HepG2 (cell line): Measurements from ENCODE around the gene AK9. TPM values are rescaled to one million over a fixed set of nuclear protein-coding genes. Genes with fewer than 3 reads are reported as not detected.

Experiments used
- ATAC-seq: fragments of 200-7000 bp; cut with Tn5 transposase; 3 replicates; pipeline ENCODE4 v1.9.1; 2020; ENCODE audit warnings: mild to moderate bottlenecking, moderate library complexity
- BruUV-seq: library from RNA; stranded (reverse); fragments of 400-500 nt; replicated peaks from 2 replicates; lab custom pipeline; 2021; lab: Mats Ljungman, UMichigan
- CTCF ChIA-PET: fragments of 300-600 bp; formaldehyde crosslinking; extraction: SDS; loops from one replicate; lab custom pipeline; 2021; ENCODE audit warnings: low total read pairs, inconsistent platforms, low intra/inter-chr PET ratio; lab: Yijun Ruan, JAX
- POLR2A ChIA-PET: fragments of 350-600 bp; sonication (Branson Sonifier 250); formaldehyde crosslinking; loops from one replicate; lab custom pipeline; 2020; ENCODE audit warnings: antibody characterized with exemption, inconsistent platforms; lab: Yijun Ruan, JAX
- DNase-seq: peaks from one replicate; pipeline ENCODE4 v3.0.0-alpha.2; 2015; ENCODE audit warnings: low spot score
- FAIRE-seq: peaks from 3 replicates; lab custom pipeline; 2011; peaks lifted over from hg19 to GRCh38; lab: Jason Lieb, UNC
- H2AFZ ChIP-seq: one replicate; pipeline ENCODE4 v1.6.1; 2011; ENCODE audit warnings: low read length, inconsistent platforms
- H3K27ac ChIP-seq: fragments of 300-600 bp; 3 replicates; pipeline ENCODE4 v1.8.0; 2011; ENCODE audit warnings: mixed run types, mild to moderate bottlenecking, mixed read lengths, low read length, inconsistent platforms; ENCODE audit not compliant: insufficient read depth; ENCODE audit errors: extremely low read length
- H3K27me3 ChIP-seq, 2 experiments: fragments of 200-600 bp in 1 of 2; 2 replicates in 1 of 2; 3 replicates in 1 of 2; pipeline versions ENCODE4 v1.6.0 to v1.8.0; 2011; ENCODE audit warnings: low read length in 2 of 2, mild to moderate bottlenecking in 2 of 2, moderate library complexity in 2 of 2, inconsistent platforms in 1 of 2; ENCODE audit not compliant: insufficient read depth in 2 of 2, control insufficient read depth in 1 of 2
- H3K36me3 ChIP-seq, 2 experiments: fragments of 200-600 bp in 1 of 2; replicated peaks in 1 of 2; 2 replicates in 1 of 2; 3 replicates in 1 of 2; pipeline versions ENCODE4 v1.5.1 to v1.8.0; 2011; ENCODE audit warnings: low read length in 2 of 2, inconsistent platforms in 1 of 2; ENCODE audit not compliant: insufficient read depth in 2 of 2, control insufficient read depth in 1 of 2
- H3K4me1 ChIP-seq: 2 replicates; pipeline ENCODE4 v1.5.1; 2012; ENCODE audit warnings: low read length, inconsistent platforms; ENCODE audit not compliant: insufficient read depth
- H3K4me2 ChIP-seq: 2 replicates; pipeline ENCODE4 v1.6.0; 2011; ENCODE audit warnings: low read depth, low read length, inconsistent platforms
- H3K4me3 ChIP-seq, 3 experiments: fragments of 200-600 bp in 1 of 3; sonication (generic), shearing (Covaris generic) in 1 of 3; replicated peaks in 1 of 3; 2 replicates each; pipeline ENCODE4 v1.5.1; 2011 to 2016; ENCODE audit warnings: low read length in 3 of 3, inconsistent platforms in 2 of 3, low read depth in 2 of 3, mild to moderate bottlenecking in 2 of 3, control low read depth in 1 of 3, mixed read lengths in 1 of 3; ENCODE audit not compliant: insufficient read depth in 1 of 3
- H3K79me2 ChIP-seq: one replicate; pipeline ENCODE4 v1.6.1; 2011; ENCODE audit warnings: low read length, inconsistent platforms; ENCODE audit not compliant: insufficient read depth
- H3K9ac ChIP-seq: 2 replicates; pipeline ENCODE4 v1.6.0; 2011; ENCODE audit warnings: mild to moderate bottlenecking, low read depth, low read length, inconsistent platforms; ENCODE audit not compliant: insufficient read depth
- H3K9me3 ChIP-seq: 2 replicates; pipeline ENCODE4 v1.5.1; 2012; ENCODE audit warnings: mild to moderate bottlenecking, low read length
- H4K20me1 ChIP-seq: 2 replicates; pipeline ENCODE4 v1.6.0; 2011; ENCODE audit warnings: inconsistent platforms, mild to moderate bottlenecking, low read length, moderate library complexity; ENCODE audit not compliant: insufficient read depth
- MAFF ChIP-seq: IDR thresholded peaks from 2 replicates; pipeline ENCODE4 v1.6.1; 2011; ENCODE audit warnings: low read depth, low read length, improper control_type of control experiment
- MAFK ChIP-seq, 2 experiments: IDR thresholded peaks in 1 of 2; conservative IDR thresholded peaks in 1 of 2; 2 replicates each; pipeline ENCODE4 v1.6.1; 2011; ENCODE audit warnings: improper control_type of control experiment in 2 of 2, low read length in 2 of 2
- MED1 ChIP-seq: sonication (generic); formaldehyde crosslinking; IDR thresholded peaks from 2 replicates; pipeline ENCODE4 v1.4.0; 2020; ENCODE audit warnings: missing genetic modification reagents
- NFYC ChIP-seq: IDR thresholded peaks from 2 replicates; pipeline ENCODE4 v1.6.1; 2016; ENCODE audit warnings: missing genetic modification reagents, missing compliant biosample characterization
- NONO ChIP-seq, 2 experiments: fragments of 450-650 bp in 1 of 2; sonication (generic) in 1 of 2; formaldehyde crosslinking in 1 of 2; IDR thresholded peaks in 1 of 2; conservative IDR thresholded peaks in 1 of 2; 2 replicates each; pipeline versions ENCODE4 v1.6.1 to v1.8.0; 2017 to 2022; ENCODE audit warnings: mild to moderate bottlenecking in 1 of 2, missing genetic modification reagents in 1 of 2, moderate library complexity in 1 of 2
- SMARCC2 ChIP-seq: fragments of 450-650 bp; IDR thresholded peaks from 2 replicates; pipeline ENCODE4 v1.6.1; 2017; ENCODE audit warnings: antibody characterized with exemption, mild to moderate bottlenecking
- SMARCE1 ChIP-seq: fragments of 450-650 bp; IDR thresholded peaks from 2 replicates; pipeline ENCODE4 v1.6.1; 2017; ENCODE audit warnings: borderline replicate concordance
- SP1 ChIP-seq, 2 experiments: fragments of 450-650 bp in 1 of 2; sonication (generic) in 1 of 2; formaldehyde crosslinking in 1 of 2; IDR thresholded peaks; 2 replicates each; pipeline versions ENCODE4 v1.4.0 to v1.6.1; 2016 to 2020; ENCODE audit warnings: missing genetic modification reagents in 1 of 2
- U2AF2 ChIP-seq: fragments of 200-400 bp; formaldehyde crosslinking; IDR thresholded peaks from 2 replicates; pipeline ENCODE4 v1.6.1; 2017; ENCODE audit warnings: low read depth, mild to moderate bottlenecking, low read length
- ZFY ChIP-seq: sonication (generic); formaldehyde crosslinking; IDR thresholded peaks from 2 replicates; pipeline ENCODE4 v1.4.0; 2020; ENCODE audit warnings: missing genetic modification reagents
- ZFYVE20 ChIP-seq: sonication (generic); formaldehyde crosslinking; IDR thresholded peaks from 2 replicates; pipeline ENCODE4 v1.8.0; 2023; ENCODE audit warnings: low read depth, mild to moderate bottlenecking, moderate library complexity, missing genetic modification reagents, borderline replicate concordance
- ZNF510 ChIP-seq: sonication (generic); formaldehyde crosslinking; IDR thresholded peaks from 2 replicates; pipeline ENCODE4 v1.4.0; 2020; ENCODE audit warnings: low read depth, mild to moderate bottlenecking, missing genetic modification reagents
- WGBS: methylation state at CpG from one replicate; pipeline ENCODE4 v1.1.6; 2017; ENCODE audit warnings: low lambda C conversion rate; 5-methylcytosine and 5-hydroxymethylcytosine counted together
- in situ Hi-C: cut with HindIII; loops from 2 replicates; pipeline ENCODE4 v1.10.0; 2017; ENCODE audit warnings: low pct_unique_long_range_greater_than_20kb; ENCODE audit not compliant: extremely low pct_ligation_motif_present
- intact Hi-C: fragments of 100-400 bp; cut with micrococcal nuclease; formaldehyde crosslinking; loops from one replicate; pipeline ENCODE4 v1.10.0; 2022; ENCODE audit not compliant: unreplicated experiment
- polyA plus RNA-seq, 8 experiments: library from polyadenylated mRNA; depleted of rRNA in 3 of 8; stranded (reverse) in 7 of 8; unstranded in 1 of 8; fragments of >200 nt; fragmentation: Illumina TruSeq in 4 of 8; extraction: Trizol in 4 of 8; gene quantifications; 2 replicates each; pipeline versions ENCODE4 v1.2.1 to v1.2.3, GENCODE V29; 2011 to 2016; ENCODE audit warnings: low read depth in 4 of 8, missing spikeins in 1 of 8, mixed read lengths in 1 of 8; ENCODE audit not compliant: insufficient read depth in 1 of 8
- total RNA-seq, 5 experiments: library from RNA; depleted of rRNA; stranded (reverse); fragments of >200 nt; fragmentation: Illumina TruSeq; extraction: Trizol; gene quantifications; 2 replicates each; pipeline ENCODE4 v1.2.3, GENCODE V29; 2016; ENCODE audit warnings: low read depth in 1 of 5
- TF ChIP-seq, protein P1 (sequence below): sonication (generic); formaldehyde crosslinking; IDR thresholded peaks from 2 replicates; pipeline ENCODE4 v1.8.0; 2023; ENCODE audit warnings: mild to moderate bottlenecking, missing genetic modification reagents
- TF ChIP-seq, protein P2 (sequence below): sonication (generic); formaldehyde crosslinking; IDR thresholded peaks from 2 replicates; pipeline ENCODE4 v1.5.0; 2020; ENCODE audit warnings: mild to moderate bottlenecking, missing genetic modification reagents

The AK9 gene
- total and polyA plus RNA-seq, 2 of the 13 experiments (the other 11 are each of a cell fraction or from before 2014, with no cell fraction given): 3.2 to 4.8 TPM

DNA sequence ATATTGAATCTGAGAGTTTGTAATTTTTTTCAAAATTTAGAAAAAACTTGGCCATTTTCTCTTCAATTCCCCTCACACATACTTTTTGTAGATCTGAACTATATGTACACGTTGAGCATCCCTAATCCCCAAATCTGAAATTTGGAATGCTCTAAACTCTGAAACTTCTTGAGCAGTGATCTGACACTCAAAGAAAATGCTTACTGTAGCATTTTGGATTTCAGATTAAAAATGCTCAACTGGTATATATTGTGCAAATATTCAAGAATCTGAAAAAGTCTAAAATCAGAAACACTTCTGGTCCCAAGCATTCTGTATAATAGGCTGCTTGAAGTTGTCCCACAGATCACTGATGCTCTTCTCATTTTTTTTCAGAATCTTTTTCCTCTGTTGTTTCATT lies 129.2 kb downstream of the AK9 start:
- Histone ChIP-seq H3K27me3 (peaks cover 0 to 4% of the 10 kb centered on the region in 2 experiments; a peak in 1 of 5 replicates), H3K27ac (no peak overlapping the region), H3K36me3 (no peaks in the 10 kb centered on the region), H3K4me3 (no peak overlapping the region), H3K9ac (no peak overlapping the region), H3K4me2 (no peak overlapping the region), H3K4me1 (no peaks in the 10 kb centered on the region), H3K79me2 (no peaks in the 10 kb centered on the region), H3K9me3 (no peaks in the 10 kb centered on the region), H2AFZ (no peak overlapping the region), H4K20me1 (no peaks in the 10 kb centered on the region)
- ATAC-seq (no peak), DNase-seq (no peak), FAIRE-seq (no peak)
- BruUV-seq: no TSS peak
- POLR2A ChIA-PET: no interaction called here
- no peak for TF ChIP-seq MED1 (CRISPR knock-in tag)
- TF ChIP-seq MAFF: peak; percentile 68
- peak; percentile 71 to 90 for TF ChIP-seq MAFK (conservative IDR thresholded peaks at IDR 0.05 in 1 of 2, IDR thresholded peaks at IDR 0.05 in 1 of 2; ENCODE audit: low read length in 2 of 2)
- TF ChIP-seq ZNF510 (CRISPR knock-in tag): no peak
- WGBS: 0% methylated on average over 1 of the region's 1 CpG
- in situ Hi-C loops (no loop called here), intact Hi-C loops (no loop called here)
- CTCF ChIA-PET: no interaction called here

DNA sequence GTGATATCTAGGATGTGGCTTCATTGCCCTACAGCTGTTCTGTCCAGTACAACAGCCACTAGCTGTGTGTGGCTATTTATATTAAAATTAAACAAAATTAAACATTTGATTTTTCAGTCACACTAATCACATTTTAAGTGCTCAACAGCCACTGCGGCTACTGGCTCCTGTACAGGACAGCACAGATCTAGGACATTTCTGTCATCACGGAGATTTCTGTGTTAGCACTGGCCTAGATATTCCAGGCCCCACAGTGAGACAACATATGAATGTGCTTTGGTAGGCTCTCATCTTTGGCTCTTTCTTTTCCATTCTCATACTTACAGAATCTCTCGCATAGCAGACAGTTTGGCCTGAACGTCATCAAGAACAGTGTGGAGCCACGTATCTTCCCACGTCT lies 159.6 kb downstream of the AK9 start:
- no peaks in the 10 kb centered on the region for H3K79me2 ChIP-seq
- POLR2A ChIA-PET: no interaction called here
- BruUV-seq: no TSS peak
- no peak overlapping the region for H3K9ac ChIP-seq
- no peak for ATAC-seq
- no peaks in the 10 kb centered on the region for H3K36me3 ChIP-seq
- H2AFZ ChIP-seq: no peak overlapping the region
- H3K27me3 ChIP-seq: no peaks in the 10 kb centered on the region
- H3K4me1 ChIP-seq: no peaks in the 10 kb centered on the region
- no peak overlapping the region for H3K27ac ChIP-seq
- H3K9me3 ChIP-seq: no peaks in the 10 kb centered on the region
- TF ChIP-seq SMARCC2: no peak
- no peak for TF ChIP-seq NFYC
- no peak for TF ChIP-seq NONO (IDR thresholded peaks at IDR 0.05)
- no peak for TF ChIP-seq NONO (CRISPR knock-in tag; conservative IDR thresholded peaks at IDR 0.05)
- no peak for TF ChIP-seq SP1 (IDR thresholded peaks at IDR 0.05)
- no peak for TF ChIP-seq SP1 (CRISPR knock-in tag; IDR thresholded peaks at IDR 0.05)
- TF ChIP-seq, protein P1, sequence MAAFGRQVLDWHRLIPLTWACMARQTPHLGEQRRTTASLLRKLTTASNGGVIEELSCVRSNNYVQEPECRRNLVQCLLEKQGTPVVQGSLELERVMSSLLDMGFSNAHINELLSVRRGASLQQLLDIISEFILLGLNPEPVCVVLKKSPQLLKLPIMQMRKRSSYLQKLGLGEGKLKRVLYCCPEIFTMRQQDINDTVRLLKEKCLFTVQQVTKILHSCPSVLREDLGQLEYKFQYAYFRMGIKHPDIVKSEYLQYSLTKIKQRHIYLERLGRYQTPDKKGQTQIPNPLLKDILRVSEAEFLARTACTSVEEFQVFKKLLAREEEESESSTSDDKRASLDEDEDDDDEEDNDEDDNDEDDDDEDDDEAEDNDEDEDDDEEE (CRISPR knock-in tag): no peak
- no peak for TF ChIP-seq SMARCE1
- TF ChIP-seq ZFY (CRISPR knock-in tag): no peak
- no peak for TF ChIP-seq ZFYVE20 (CRISPR knock-in tag)
- TF ChIP-seq, protein P2, sequence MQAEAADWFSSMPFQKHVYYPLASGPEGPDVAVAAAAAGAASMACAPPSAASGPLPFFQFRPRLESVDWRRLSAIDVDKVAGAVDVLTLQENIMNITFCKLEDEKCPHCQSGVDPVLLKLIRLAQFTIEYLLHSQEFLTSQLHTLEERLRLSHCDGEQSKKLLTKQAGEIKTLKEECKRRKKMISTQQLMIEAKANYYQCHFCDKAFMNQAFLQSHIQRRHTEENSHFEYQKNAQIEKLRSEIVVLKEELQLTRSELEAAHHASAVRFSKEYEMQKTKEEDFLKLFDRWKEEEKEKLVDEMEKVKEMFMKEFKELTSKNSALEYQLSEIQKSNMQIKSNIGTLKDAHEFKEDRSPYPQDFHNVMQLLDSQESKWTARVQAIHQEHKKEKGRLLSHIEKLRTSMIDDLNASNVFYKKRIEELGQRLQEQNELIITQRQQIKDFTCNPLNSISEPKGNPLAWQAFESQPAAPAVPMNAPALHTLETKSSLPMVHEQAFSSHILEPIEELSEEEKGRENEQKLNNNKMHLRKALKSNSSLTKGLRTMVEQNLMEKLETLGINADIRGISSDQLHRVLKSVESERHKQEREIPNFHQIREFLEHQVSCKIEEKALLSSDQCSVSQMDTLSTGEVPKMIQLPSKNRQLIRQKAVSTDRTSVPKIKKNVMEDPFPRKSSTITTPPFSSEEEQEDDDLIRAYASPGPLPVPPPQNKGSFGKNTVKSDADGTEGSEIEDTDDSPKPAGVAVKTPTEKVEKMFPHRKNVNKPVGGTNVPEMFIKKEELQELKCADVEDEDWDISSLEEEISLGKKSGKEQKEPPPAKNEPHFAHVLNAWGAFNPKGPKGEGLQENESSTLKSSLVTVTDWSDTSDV: no peak
- no peak for TF ChIP-seq U2AF2
- TF ChIP-seq, all 625 proteins: peak for 0
- H3K4me2 ChIP-seq: no peak overlapping the region
- CTCF ChIA-PET: no interaction called here
- intact Hi-C loops (no loop called here), in situ Hi-C loops (loop anchor here (25.0 kb wide), 1 partner anchor 856 kb away; no protein-coding TSS in a partner anchor)
- H3K4me3 ChIP-seq: no peak overlapping the region
- no peak for DNase-seq
- FAIRE-seq: no peak
- H4K20me1 ChIP-seq: no peaks in the 10 kb centered on the region; the same call in 1 of the 2 replicates
- 46% methylated on average over 6 of the region's 6 CpGs for WGBS
